Measurements from ENCODE around the gene EEPD1. TPM values are rescaled to one million over a fixed set of nuclear protein-coding genes. Genes with fewer than 3 reads are reported as not detected.
"Not testable (repeated sequence)": the region's sequence is repeated elsewhere in the genome, so short reads cannot be mapped to it uniquely, and the experiment has no call there.

Gene EEPD1
- total RNA-seq, 1 experiment from 2014 or later: 0.70 TPM

DNA sequence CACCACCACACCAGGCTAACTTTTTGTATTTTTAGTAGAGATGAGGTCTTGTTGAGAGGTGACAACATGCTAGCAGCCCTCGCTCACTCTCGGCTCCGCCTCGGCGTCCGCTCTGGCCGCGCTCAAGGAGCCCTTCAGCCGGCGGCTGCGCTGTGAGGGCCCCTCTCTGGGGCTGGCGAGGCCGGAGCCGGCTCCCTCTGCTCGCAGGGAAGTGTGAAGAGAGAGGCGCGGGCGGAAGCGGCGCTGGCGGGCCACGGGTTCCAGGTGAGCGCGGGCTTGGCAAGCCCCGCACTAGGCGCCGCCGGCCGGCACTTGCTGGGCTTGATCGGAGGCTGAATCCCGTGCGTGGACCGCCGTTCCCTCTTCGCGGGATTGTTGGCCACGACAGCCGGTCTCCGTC, 83.0 kb downstream of the EEPD1 start:
- H3K4me3 Mint-ChIP-seq (ENCODE audit: unreplicated experiment): no peak overlapping the region
- BruUV-seq (replicated peaks): no TSS peak
- TF ChIP-seq CTCF (IDR thresholded peaks at IDR 0.05; ENCODE audit: unreplicated experiment): no peak
- no peaks in the 10 kb centered on the region for H3K27me3 Mint-ChIP-seq (ENCODE audit: insufficient read depth, unreplicated experiment)
- ChIA-PET CTCF (interaction anchor here (0.6 kb wide), 1 partner anchor 73 kb away, joined by 3 read pairs; no protein-coding TSS in a partner anchor), POLR2A (no interaction called here)
- H3K27ac Mint-ChIP-seq (ENCODE audit: low read depth, unreplicated experiment): no peak overlapping the region
- no peaks in the 10 kb centered on the region for H3K36me3 Mint-ChIP-seq (ENCODE audit: insufficient read depth, unreplicated experiment)
- H3K4me1 Mint-ChIP-seq (ENCODE audit: insufficient read depth, unreplicated experiment): no peaks in the 10 kb centered on the region
- DNase-seq (ENCODE audit: unreplicated experiment): no peak
- intact Hi-C loops (cut with micrococcal nuclease): no loop called here
- no peaks in the 10 kb centered on the region for H3K9me3 Mint-ChIP-seq (ENCODE audit: unreplicated experiment)

- no peak for DNase-seq (ENCODE audit: unreplicated experiment)
- no TSS peak for BruUV-seq (replicated peaks)
- H3K27ac Mint-ChIP-seq (ENCODE audit: low read depth, unreplicated experiment): no peak overlapping the region
- H3K4me3 Mint-ChIP-seq (ENCODE audit: unreplicated experiment): no peak overlapping the region
- no peaks in the 10 kb centered on the region for H3K27me3 Mint-ChIP-seq (ENCODE audit: insufficient read depth, unreplicated experiment)
- no peak for TF ChIP-seq CTCF (IDR thresholded peaks at IDR 0.05; ENCODE audit: unreplicated experiment)
- H3K36me3 Mint-ChIP-seq (ENCODE audit: insufficient read depth, unreplicated experiment): no peaks in the 10 kb centered on the region
- POLR2A ChIA-PET: no interaction called here
- CTCF ChIA-PET: no interaction called here
- H3K4me1 Mint-ChIP-seq (ENCODE audit: insufficient read depth, unreplicated experiment): no peaks in the 10 kb centered on the region
- intact Hi-C loops (cut with micrococcal nuclease): no loop called here
- H3K9me3 Mint-ChIP-seq (ENCODE audit: unreplicated experiment): no peaks in the 10 kb centered on the region
Measured at GRCh38 chr7:36238138-36238537, 85.1 kb downstream of the EEPD1 start.

DNA sequence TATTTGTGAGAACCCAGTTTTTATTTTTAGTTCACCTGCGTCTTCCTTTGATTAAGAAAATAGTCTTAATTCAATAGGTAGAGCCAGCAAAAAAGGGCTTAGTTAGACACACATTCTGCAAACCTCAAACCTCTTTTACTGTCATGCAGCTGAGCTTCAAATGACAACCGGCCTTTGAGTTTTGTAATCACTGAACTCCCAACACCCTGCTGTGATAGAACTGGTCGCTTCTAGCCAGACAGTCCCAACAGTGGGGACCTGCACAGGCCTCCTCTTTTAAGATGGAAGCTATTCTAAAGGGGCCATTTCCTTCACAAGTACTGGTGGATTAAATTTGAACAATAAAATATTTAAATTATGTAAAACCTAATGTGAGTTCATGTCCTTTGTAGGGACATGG, 90.3 kb downstream of the EEPD1 start:
- BruUV-seq (replicated peaks): not testable (repeated sequence)

GRCh38 chr7:36244001-36244400, 90.9 kb downstream of the EEPD1 start:
- BruUV-seq (replicated peaks); H3K36me3 Mint-ChIP-seq (ENCODE audit: insufficient read depth, unreplicated experiment); H3K4me1 Mint-ChIP-seq (ENCODE audit: insufficient read depth, unreplicated experiment); H3K4me3 Mint-ChIP-seq (ENCODE audit: unreplicated experiment); H3K27me3 Mint-ChIP-seq (ENCODE audit: insufficient read depth, unreplicated experiment); POLR2A ChIA-PET; DNase-seq (ENCODE audit: unreplicated experiment); H3K27ac Mint-ChIP-seq (ENCODE audit: low read depth, unreplicated experiment); intact Hi-C loops (cut with micrococcal nuclease); H3K9me3 Mint-ChIP-seq (ENCODE audit: unreplicated experiment): not testable (repeated sequence)
- CTCF ChIA-PET: interaction anchor here (0.6 kb wide), 1 partner anchor 94 kb away, joined by 3 read pairs; no protein-coding TSS in a partner anchor

More for the DNA sequence above, 90.3 kb downstream of the EEPD1 start:
- H3K4me3 Mint-ChIP-seq (ENCODE audit: unreplicated experiment); H3K36me3 Mint-ChIP-seq (ENCODE audit: insufficient read depth, unreplicated experiment); CTCF ChIA-PET; H3K9me3 Mint-ChIP-seq (ENCODE audit: unreplicated experiment); intact Hi-C loops (cut with micrococcal nuclease); POLR2A ChIA-PET; H3K4me1 Mint-ChIP-seq (ENCODE audit: insufficient read depth, unreplicated experiment); H3K27ac Mint-ChIP-seq (ENCODE audit: low read depth, unreplicated experiment); H3K27me3 Mint-ChIP-seq (ENCODE audit: insufficient read depth, unreplicated experiment); DNase-seq (ENCODE audit: unreplicated experiment): not testable (repeated sequence)

- intact Hi-C loops (cut with micrococcal nuclease): no loop called here
- no peaks in the 10 kb centered on the region for H3K4me1 Mint-ChIP-seq (ENCODE audit: insufficient read depth, unreplicated experiment)
- no peaks in the 10 kb centered on the region for H3K27me3 Mint-ChIP-seq (ENCODE audit: insufficient read depth, unreplicated experiment)
- no peaks in the 10 kb centered on the region for H3K36me3 Mint-ChIP-seq (ENCODE audit: insufficient read depth, unreplicated experiment)
- TF ChIP-seq CTCF (IDR thresholded peaks at IDR 0.05; ENCODE audit: unreplicated experiment): no peak
- DNase-seq (ENCODE audit: unreplicated experiment): no peak
- H3K4me3 Mint-ChIP-seq (ENCODE audit: unreplicated experiment): no peak overlapping the region
- ChIA-PET CTCF (interaction anchor here (0.6 kb wide), 1 partner anchor 94 kb away, joined by 3 read pairs; no protein-coding TSS in a partner anchor), POLR2A (no interaction called here)
- no TSS peak for BruUV-seq (replicated peaks)
- H3K9me3 Mint-ChIP-seq (ENCODE audit: unreplicated experiment): no peaks in the 10 kb centered on the region
- no peak overlapping the region for H3K27ac Mint-ChIP-seq (ENCODE audit: low read depth, unreplicated experiment)
Measured at GRCh38 chr7:36244429-36244828, 91.4 kb downstream of the EEPD1 start.

Measured in MCF 10A (cell line).